GM19438 (cell line): Measurements from ENCODE around the gene ZNF277.

Source experiments
- ATAC-seq: cut with Tn5 transposase; IDR thresholded peaks from one replicate; pipeline ENCODE4 v1.9.1; 2021; ENCODE audit warnings: low read depth; ENCODE audit not compliant: unreplicated experiment

The ZNF277 gene

GRCh38 chr7:112206991-112207592 is 597 bp downstream of the ZNF277 start:
- ATAC-seq: no peak

GRCh38 chr7:112207765-112208164 is 1.3 kb downstream of the ZNF277 start:
- ATAC-seq: no peak

- no peak for ATAC-seq
Measured at GRCh38 chr7:112211348-112211907, 4.9 kb downstream of the ZNF277 start.

- no peak for ATAC-seq
Measured at GRCh38 chr7:112212571-112212970, 6.1 kb downstream of the ZNF277 start.

- ATAC-seq: no peak
Measured at GRCh38 chr7:112213735-112214134, 7.2 kb downstream of the ZNF277 start.

- ATAC-seq: no peak
Measured at GRCh38 chr7:112214268-112214667, 7.8 kb downstream of the ZNF277 start.

GRCh38 chr7:112214883-112215282 is 8.4 kb downstream of the ZNF277 start:
- ATAC-seq: no peak

GRCh38 chr7:112215787-112216186 is 9.3 kb downstream of the ZNF277 start:
- no peak for ATAC-seq

- ATAC-seq: no peak
Measured at GRCh38 chr7:112220877-112221434, 14.5 kb downstream of the ZNF277 start.

GRCh38 chr7:112223310-112223709 is 16.8 kb downstream of the ZNF277 start:
- ATAC-seq: no peak

- no peak for ATAC-seq
Measured at GRCh38 chr7:112224186-112224585, 17.7 kb downstream of the ZNF277 start.

- no peak for ATAC-seq
Measured at GRCh38 chr7:112225006-112225405, 18.5 kb downstream of the ZNF277 start.

- ATAC-seq: no peak
Measured at GRCh38 chr7:112226701-112227276, 20.3 kb downstream of the ZNF277 start.

GRCh38 chr7:112228632-112229031 is 22.1 kb downstream of the ZNF277 start:
- ATAC-seq: no peak

GRCh38 chr7:112232212-112232978 is 25.9 kb downstream of the ZNF277 start:
- no peak for ATAC-seq

- ATAC-seq: no peak
Measured at GRCh38 chr7:112233048-112233697, 26.7 kb downstream of the ZNF277 start.

- ATAC-seq: no peak
Measured at GRCh38 chr7:112234147-112234546, 27.7 kb downstream of the ZNF277 start.

GRCh38 chr7:112236597-112236996 is 30.1 kb downstream of the ZNF277 start:
- ATAC-seq: no peak

GRCh38 chr7:112238330-112238729 is 31.8 kb downstream of the ZNF277 start:
- ATAC-seq: no peak

- no peak for ATAC-seq
Measured at GRCh38 chr7:112238852-112239610, 32.5 kb downstream of the ZNF277 start.
